Stomach smooth muscle (tissue), 2 donors: ENCODE data around the gene GFPT2.

ENCODE experiments used
- H3K27ac ChIP-seq: one replicate; pipeline ENCODE4 v1.7.0; 2013; ENCODE audit warnings: mild to moderate bottlenecking, low read length, inconsistent platforms
- H3K27me3 ChIP-seq, 2 donors: one replicate each; pipeline ENCODE4 v1.7.0; 2013; ENCODE audit warnings: low read length in 2 of 2; ENCODE audit not compliant: insufficient read depth in 2 of 2, control insufficient read depth in 1 of 2
- H3K36me3 ChIP-seq, 2 donors: one replicate each; pipeline ENCODE4 v1.7.0; 2013; ENCODE audit warnings: low read length in 2 of 2; ENCODE audit not compliant: control insufficient read depth in 2 of 2, insufficient read depth in 2 of 2
- H3K4me1 ChIP-seq: one replicate; pipeline ENCODE4 v1.7.0; 2013; ENCODE audit warnings: low read length; ENCODE audit not compliant: control insufficient read depth, insufficient read depth
- H3K4me3 ChIP-seq, 2 donors: one replicate each; pipeline ENCODE4 v1.7.0; 2013; ENCODE audit warnings: low read length in 2 of 2
- H3K9ac ChIP-seq, 2 donors: one replicate each; pipeline ENCODE4 v1.7.0; 2013; ENCODE audit warnings: low read length in 2 of 2, mild to moderate bottlenecking in 1 of 2
- H3K9me3 ChIP-seq, 2 donors: one replicate each; pipeline ENCODE4 v1.7.0; 2013; ENCODE audit warnings: low read length in 2 of 2; ENCODE audit not compliant: control insufficient read depth in 2 of 2
- donor health status: healthy.
- donor health status: Pancreatic carcinoma.

Gene GFPT2

GRCh38 chr5:180378438-180379344, 25.6 kb upstream of the GFPT2 start:
- H3K27me3 ChIP-seq, result peaks cover 2 to 4% of the 10 kb centered on the region in 2 donors
- H3K36me3 ChIP-seq, result no peaks in the 10 kb centered on the region
- no peaks in the 10 kb centered on the region for H3K9me3 ChIP-seq
- peaks cover 13% of the 10 kb centered on the region for H3K4me1 ChIP-seq
- H3K9ac ChIP-seq, result no peak overlapping the region
- no peak overlapping the region for H3K27ac ChIP-seq
- H3K4me3 ChIP-seq, result no peak overlapping the region

DNA sequence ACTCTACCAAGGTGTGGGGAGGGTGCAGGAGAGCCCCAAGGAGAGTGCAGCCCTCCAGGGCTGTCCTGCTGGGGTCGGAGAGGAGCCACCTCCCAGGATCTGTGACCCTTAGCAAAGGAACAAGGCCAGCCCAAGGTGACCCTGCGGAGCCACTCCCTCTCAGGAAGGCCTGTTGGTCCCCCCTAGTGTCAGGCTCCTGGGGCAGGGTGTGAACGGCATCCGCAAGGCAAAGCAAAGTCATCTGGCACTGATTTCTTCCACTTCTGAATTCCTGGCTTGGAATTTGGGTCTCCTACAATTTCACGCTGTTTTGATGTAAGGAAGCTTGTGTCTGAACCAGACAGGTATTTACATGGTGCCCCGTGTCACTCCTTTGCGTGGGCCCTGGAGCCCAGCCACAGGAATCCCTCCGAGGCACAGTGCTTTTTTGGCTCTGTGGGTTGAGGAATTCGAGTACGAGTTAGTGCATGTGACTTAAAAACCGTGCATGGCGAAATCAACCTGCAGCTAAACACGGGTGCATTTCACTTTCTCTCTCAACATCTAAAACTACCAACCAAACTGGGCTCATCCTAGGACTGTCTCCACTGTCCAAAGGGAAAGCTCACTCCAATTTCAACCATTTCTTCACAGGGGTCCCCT, 24.5 kb upstream of the GFPT2 start:
- Histone ChIP-seq H3K4me1 (peaks cover 13% of the 10 kb centered on the region), H3K9me3 (no peaks in the 10 kb centered on the region), H3K27me3 (no peaks in the 10 kb centered on the region), H3K4me3 (no peak overlapping the region), H3K36me3 (no peaks in the 10 kb centered on the region), H3K27ac (no peak overlapping the region), H3K9ac (no peak overlapping the region)

DNA sequence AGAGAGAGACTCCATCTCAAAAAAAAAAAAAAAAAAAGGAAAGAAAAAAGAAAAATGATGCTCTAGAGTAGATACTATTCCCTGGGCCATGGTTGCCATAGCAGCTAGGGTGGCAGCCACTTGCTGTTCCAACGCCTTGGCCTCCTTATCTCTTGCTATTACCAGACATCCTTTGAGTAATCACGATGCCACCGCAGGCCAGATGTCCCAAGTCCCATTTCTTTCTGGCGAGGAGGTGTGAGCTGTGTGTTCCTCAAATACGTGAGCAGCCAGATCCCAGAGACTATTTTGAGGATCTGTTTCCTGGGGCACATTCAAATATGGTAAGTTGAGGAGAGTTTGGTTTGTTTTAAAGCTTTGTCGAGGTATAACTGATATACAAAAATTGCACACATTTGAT, 23.4 kb upstream of the GFPT2 start:
- no peaks in the 10 kb centered on the region for H3K27me3 ChIP-seq
- no peaks in the 10 kb centered on the region for H3K36me3 ChIP-seq
- H3K4me3 ChIP-seq, result no peak overlapping the region
- peaks cover 13% of the 10 kb centered on the region for H3K4me1 ChIP-seq
- no peak overlapping the region for H3K27ac ChIP-seq
- no peak overlapping the region for H3K9ac ChIP-seq
- no peaks in the 10 kb centered on the region for H3K9me3 ChIP-seq

DNA sequence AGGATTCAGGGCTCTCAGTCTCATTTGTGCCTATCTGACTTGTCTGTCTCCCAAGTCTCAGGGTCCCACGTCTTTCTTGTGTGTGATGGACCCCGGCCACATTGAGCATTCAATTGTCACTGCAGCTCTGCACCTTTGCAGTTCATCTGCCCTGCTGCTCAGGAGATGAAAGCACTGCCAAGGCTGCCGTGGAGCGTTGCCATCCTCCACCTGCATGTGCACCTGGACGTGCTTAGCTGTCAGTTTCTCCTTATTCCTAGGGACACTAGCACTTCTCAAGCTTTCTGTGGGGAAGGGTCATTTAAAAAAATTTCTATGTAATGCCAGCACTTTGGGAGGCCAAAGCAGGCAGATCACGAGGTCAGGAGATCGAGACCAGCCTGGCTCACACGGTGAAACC, 22.8 kb upstream of the GFPT2 start:
- H3K27me3 ChIP-seq, result no peaks in the 10 kb centered on the region
- no peaks in the 10 kb centered on the region for H3K9me3 ChIP-seq
- H3K4me3 ChIP-seq, result no peak overlapping the region
- peaks cover 7% of the 10 kb centered on the region for H3K4me1 ChIP-seq
- no peak overlapping the region for H3K9ac ChIP-seq
- no peaks in the 10 kb centered on the region for H3K36me3 ChIP-seq
- no peak overlapping the region for H3K27ac ChIP-seq

- Histone ChIP-seq H3K27ac (no peak overlapping the region), H3K9me3 (no peaks in the 10 kb centered on the region), H3K27me3 (no peaks in the 10 kb centered on the region), H3K4me1 (peaks cover 6% of the 10 kb centered on the region), H3K36me3 (no peaks in the 10 kb centered on the region), H3K4me3 (no peak overlapping the region), H3K9ac (no peak overlapping the region)
Measured at GRCh38 chr5:180375291-180375690, 22.2 kb upstream of the GFPT2 start.

DNA sequence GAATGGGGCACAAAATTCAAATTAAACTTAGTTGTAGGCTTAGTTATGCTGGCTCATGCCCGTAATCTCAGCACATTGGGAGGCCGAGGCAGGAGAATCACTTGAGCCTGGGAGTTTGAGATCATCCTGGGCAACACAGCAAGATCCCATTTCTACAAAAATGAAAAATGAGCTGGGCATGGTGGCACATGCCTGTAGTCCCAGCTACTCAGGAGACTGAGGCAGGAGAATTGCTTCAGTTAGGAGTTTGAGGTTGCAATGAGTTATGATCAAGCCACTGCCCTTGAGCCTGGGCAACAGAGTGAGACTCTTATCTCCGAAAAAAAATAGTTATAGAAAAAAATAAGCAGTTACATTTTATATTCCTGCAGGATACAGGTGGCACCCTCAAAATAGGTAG, 20.7 kb upstream of the GFPT2 start:
- no peak overlapping the region for H3K27ac ChIP-seq
- peaks cover 5% of the 10 kb centered on the region for H3K4me1 ChIP-seq
- H3K27me3 ChIP-seq, result no peaks in the 10 kb centered on the region
- H3K9me3 ChIP-seq, result no peaks in the 10 kb centered on the region
- H3K4me3 ChIP-seq, result no peak overlapping the region
- no peak overlapping the region for H3K9ac ChIP-seq
- no peaks in the 10 kb centered on the region for H3K36me3 ChIP-seq

- no peak overlapping the region for H3K9ac ChIP-seq
- H3K27ac ChIP-seq, result no peak overlapping the region
- H3K9me3 ChIP-seq, result no peaks in the 10 kb centered on the region
- H3K4me3 ChIP-seq, result no peak overlapping the region
- H3K36me3 ChIP-seq, result no peaks in the 10 kb centered on the region
- H3K27me3 ChIP-seq, result no peaks in the 10 kb centered on the region
- H3K4me1 ChIP-seq, result peaks cover 5% of the 10 kb centered on the region
Measured at GRCh38 chr5:180373454-180373853, 20.3 kb upstream of the GFPT2 start.

GRCh38 chr5:180371949-180372348, 18.8 kb upstream of the GFPT2 start:
- Histone ChIP-seq H3K9ac (no peak overlapping the region), H3K9me3 (no peaks in the 10 kb centered on the region), H3K27me3 (no peaks in the 10 kb centered on the region), H3K27ac (no peak overlapping the region), H3K4me3 (no peak overlapping the region), H3K36me3 (no peaks in the 10 kb centered on the region), H3K4me1 (peaks cover 5% of the 10 kb centered on the region)

DNA sequence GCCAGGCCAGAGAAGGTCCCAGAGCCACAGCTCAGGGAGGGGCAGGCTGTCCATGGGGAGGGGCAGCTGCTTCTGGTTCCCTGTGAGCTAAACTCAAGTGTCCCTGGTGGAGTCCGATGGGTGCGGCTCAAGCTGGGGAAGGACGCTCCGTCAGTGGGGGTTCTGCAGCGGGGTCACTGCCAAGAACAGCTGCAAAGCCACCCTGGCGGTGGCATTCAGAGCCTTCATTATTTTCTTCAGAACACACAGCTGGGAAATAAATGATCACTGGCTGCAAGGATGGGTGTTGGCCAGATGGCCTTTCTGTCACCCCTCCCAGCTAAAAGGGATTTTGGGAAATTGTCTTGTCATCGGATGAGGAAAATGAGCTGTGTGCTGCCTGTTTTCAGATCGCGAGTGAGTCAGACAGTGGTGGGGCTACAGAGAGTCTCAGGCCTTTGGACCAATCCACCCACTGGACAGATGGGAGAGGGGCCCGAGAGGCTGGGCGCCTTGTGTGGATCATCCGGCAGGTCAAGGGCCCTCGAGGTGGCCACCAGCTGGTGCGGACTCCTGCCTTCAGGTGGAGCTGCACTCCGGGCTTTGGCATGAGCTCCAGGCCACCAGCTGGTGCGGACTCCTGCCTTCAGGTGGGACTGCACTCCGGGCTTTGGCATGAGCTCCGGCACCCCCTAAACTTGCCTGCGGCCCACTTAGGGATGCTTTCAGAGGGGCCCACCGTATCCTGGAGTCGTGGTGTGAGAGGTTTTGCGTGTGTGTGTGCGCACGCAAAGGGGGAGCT, 17.9 kb upstream of the GFPT2 start:
- Histone ChIP-seq H3K36me3 (no peaks in the 10 kb centered on the region), H3K9ac (no peak overlapping the region), H3K27ac (peak overlapping the region; percentile 41), H3K27me3 (no peaks in the 10 kb centered on the region), H3K4me1 (peaks cover 5% of the 10 kb centered on the region), H3K4me3 (no peak overlapping the region), H3K9me3 (no peaks in the 10 kb centered on the region)

GRCh38 chr5:180367991-180368390, 14.9 kb upstream of the GFPT2 start:
- peaks cover 5% of the 10 kb centered on the region for H3K4me1 ChIP-seq
- H3K9ac ChIP-seq, result no peak overlapping the region
- no peaks in the 10 kb centered on the region for H3K27me3 ChIP-seq
- no peaks in the 10 kb centered on the region for H3K36me3 ChIP-seq
- no peak overlapping the region for H3K4me3 ChIP-seq
- H3K9me3 ChIP-seq, result no peaks in the 10 kb centered on the region
- no peak overlapping the region for H3K27ac ChIP-seq
